ENCODE data around the gene SETBP1.
A peak's percentile ranks its signal among the peaks of the same experiment; 100 is the strongest.

The SETBP1 gene

DNA sequence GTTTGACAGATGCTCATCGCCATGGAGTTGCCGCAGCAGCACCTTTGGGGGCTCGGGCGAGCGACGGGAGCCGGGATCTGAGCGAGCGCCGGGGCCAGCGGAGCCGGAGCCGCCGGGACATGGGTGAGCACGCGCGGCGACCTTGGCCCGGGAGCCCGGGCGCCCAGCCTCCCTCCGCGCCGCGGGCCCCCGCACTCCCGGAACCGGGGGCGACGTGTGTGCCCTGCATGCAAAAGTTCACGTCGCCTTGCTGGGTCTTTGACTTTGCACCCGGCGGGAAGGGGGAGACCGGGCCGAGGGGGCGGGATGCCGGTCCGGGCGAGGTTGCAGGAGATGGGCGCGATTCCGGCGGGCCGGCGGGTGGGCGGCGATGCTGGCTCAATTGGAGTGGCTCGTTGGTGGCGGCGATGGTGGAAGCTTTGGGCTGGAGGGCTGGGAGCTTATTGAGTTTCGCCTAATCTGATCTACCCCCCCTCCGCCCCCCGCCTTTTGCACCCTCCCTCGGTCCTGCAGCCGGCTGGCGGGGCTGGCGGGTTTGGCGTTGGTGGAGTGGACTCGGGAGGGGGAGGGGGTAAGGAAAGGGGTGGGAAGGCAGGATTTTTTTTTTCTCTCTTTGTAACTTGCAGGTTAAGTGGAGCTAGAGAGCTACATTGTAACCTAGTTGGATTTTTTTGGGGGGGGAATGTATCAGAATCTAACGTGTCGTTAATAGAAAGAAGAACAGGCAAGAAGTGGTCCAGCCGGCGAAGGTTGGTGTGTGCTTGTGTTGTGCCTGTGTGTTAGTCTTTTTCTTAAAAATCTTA, at the start of gene SETBP1:
TSS of gene SETBP1 (plus strand) at position 616 of the 803 bp plus-strand sequence. CDS start 20,459 bp downstream, outside the sequence.
- DNase-seq (ENCODE audit: low read depth): no peak

DNA sequence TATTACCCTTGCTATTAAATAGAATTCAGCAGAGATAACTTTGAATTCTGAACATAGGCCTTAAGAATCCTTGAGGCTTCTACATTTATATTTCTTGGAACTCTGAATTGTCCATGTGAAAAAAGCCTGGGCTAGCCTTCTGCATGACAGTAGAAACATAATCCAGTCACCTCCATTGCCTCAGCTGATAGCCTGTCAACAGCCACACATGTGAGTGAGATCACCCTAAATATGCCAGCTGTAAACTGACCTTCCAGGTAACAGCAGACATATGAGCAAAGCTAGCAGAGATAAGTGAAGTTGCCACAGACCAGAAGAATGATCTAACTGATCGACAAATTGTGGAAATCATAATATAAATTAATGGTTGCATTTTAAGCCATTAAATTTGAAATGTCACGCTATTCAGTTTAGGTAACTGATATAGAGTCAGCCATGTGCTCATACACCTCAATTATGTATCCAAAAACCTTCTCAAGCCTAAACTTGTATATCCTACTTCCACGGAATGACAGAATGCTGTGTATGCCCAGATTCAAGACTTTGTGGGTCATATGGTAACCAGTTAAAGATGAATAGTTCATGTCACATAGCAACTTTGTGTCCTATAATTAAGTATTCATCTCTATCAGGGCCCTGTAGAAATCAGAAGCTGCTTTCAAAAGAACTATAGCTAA, 48.1 kb upstream of the SETBP1 start:
- DNase-seq (ENCODE audit: low read depth): no peak

DNA sequence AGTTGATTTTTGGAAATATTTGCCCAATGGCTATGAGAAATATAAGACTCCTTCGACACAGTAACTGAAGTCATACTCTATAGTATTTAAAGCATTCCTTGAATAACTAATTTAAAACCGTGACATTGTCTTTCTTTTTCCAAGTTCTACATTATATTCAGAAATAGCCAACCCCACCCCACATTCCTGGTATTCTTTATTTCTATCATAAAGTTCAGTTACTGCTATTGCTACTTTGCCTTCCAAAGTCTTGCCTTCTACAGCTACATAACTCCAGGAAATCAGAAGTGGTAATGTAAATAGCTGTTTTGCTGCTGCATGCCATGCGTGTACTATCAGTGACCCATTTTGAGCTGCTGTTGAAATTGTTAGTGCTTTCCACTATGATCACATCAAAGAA, 45.1 kb upstream of the SETBP1 start:
- no peak for DNase-seq (ENCODE audit: low read depth)

DNA sequence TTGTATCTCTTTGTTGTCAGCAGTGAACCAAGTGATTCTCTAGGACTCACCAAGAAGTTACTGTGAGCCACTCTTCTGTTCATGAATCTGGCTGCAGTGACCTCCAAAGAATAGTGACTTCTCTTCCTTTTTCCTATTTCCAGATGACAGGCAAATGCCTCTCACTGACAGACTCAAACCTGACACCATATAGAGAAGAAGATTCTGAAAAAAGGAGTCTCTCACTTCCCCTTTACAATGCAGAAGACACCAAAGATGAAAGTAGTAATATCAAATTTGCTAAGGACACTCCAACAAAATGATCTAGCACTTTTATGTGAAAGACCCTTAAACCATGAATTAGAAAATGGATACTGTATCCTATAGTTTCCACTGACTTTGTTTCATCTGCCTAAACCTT, 44.4 kb upstream of the SETBP1 start:
- no peak for DNase-seq (ENCODE audit: low read depth)

DNA sequence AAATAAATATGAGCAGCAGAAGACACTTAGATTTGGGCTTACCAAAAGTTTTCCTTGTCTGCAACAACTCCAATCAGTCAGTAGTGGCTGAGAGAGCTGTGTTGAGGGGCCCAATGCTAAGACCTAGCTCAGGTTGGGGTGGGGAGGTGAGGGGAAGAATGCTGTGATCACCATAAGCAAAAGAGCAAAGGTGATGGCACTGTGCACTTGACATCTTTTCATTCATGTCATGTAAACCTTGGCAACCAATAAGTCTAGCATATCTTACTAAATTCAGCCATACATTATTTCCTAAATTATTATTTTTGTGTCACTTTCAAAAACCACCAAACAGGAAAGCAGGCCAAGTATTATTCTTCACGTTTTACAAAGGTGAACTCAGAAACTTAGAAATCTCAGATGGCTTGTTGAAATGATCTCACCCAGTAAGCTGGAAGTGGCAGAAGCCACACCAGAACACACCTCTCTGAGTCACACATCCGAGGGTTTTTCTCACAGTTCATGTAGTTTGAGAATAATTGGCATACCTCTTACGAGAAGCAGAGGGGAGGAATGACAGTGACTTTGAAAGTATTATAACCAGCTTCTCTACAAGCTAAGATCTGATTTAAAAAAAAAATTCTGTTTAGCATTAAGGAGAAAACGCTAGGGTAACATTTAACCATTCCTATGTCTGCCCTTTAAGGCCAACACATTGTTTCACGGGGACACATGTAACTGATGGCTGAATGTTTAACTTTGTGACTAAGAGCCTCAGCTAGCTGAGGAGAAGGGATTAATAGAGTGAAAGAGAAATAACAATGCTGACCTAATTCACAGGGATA, 43.3 kb upstream of the SETBP1 start:
- DNase-seq (ENCODE audit: low read depth): peak; percentile 38

DNA sequence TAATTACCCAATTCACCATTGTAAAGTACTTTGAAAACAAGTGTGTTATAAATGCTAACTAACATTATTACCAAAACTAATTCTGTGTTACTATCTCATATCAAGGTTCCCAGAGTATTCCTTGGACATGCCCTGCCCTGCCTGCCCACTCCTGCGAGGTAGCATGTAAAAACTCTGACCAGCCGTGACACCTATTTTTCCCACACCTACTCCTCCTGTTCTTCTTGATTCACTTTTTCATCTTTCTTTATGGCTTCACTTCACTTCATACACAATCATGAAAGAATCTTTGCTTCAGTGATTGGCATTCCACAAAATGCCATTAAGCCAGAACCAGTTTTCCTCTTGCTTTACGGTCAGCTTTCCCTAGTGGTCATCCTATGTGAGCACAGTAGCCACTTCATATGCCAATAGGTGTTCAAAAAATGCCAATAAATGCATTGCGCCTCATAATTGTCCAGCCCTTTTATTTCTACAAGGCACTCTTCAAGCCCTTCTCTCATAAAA, 42.6 kb upstream of the SETBP1 start:
- DNase-seq (ENCODE audit: low read depth): no peak

DNA sequence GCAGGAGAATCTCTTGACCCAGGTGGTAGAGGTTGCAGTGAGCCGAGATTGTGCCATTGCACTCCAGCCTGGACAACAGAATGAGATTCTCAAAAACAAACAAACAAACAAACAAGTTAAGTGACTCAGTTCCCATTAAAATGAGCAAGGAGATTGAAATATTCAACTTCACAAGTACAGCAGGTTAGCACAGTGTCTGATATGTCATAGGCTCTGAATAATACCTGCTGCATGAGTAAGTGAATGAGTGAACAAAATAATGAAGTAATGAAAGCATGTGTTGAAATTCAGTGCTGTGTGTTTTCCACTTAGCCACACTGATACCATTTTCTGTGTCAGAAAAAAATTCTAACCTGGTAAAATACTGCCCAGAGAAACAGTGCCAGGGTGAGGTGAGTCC, 41.9 kb upstream of the SETBP1 start:
- DNase-seq (ENCODE audit: low read depth): no peak

DNA sequence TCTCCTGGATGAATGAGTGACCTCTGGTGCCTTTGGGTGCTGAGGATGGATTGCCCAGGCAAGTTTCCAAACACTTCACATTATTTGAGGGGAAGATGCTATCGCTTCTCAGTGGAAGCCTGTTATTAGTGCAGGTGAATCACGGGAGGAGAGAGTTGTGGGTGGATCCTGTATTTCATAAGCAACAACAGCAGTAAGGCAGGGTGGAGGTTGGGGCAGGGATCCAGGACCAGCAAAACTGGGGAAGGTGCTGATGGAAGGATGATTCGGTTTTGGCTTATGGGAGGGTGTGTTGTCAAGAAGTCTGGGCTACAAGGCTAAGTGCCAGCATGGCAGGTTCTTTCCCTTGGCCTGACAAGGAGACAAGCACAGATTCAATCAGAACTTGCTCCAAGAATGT, 37.7 kb upstream of the SETBP1 start:
- no peak for DNase-seq (ENCODE audit: low read depth)

DNA sequence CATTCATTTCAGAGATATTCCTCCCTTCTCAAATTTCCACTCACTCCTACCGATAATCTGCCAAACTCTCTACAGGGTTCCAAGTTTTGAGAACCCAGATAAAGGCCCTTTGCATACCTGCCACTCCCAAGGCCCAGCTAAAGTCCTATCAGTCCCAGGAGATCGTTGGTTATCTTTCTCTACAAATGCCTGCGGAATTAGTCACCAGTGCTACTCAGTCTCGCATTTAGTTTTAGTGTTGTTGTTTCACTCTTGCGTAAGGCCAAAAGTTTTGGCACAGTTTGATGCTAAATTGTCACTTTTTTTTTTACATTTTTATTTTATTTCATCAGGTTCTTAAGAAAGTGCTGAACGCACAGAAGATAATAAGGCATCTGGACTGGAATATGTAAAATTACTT, 29.2 kb upstream of the SETBP1 start:
- peak; percentile 46 for DNase-seq (ENCODE audit: low read depth)

DNA sequence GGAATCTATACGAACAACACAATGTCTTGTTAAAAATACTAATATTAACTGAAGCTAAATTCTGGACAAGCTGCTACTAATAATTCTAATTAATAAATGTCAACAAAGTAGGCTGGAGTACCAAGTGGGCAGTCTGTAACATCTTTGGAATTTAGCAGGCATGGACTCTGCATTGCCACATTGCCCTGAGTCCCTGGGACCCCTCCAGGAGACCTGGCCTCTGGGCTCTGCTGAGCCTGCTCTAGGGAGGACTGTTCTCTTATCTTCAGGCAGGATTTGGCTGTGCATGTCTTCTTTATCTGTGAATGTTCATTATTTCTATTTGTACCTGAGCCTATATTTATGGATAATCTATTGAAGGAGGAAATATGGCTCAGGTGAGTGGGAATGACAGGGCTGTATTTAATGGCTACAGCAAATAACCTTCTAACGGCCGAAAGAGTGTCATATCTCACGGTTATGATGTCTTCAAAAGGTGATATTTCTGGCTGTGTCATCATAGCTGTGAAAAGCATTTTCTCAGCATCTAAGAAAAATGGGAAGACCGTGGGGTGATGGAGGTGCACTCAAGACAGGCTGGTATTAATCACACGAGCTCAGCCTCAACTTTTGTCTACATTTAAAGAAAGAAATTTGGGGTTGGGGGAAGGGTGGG, 28.6 kb upstream of the SETBP1 start:
- DNase-seq (ENCODE audit: low read depth): no peak

DNA sequence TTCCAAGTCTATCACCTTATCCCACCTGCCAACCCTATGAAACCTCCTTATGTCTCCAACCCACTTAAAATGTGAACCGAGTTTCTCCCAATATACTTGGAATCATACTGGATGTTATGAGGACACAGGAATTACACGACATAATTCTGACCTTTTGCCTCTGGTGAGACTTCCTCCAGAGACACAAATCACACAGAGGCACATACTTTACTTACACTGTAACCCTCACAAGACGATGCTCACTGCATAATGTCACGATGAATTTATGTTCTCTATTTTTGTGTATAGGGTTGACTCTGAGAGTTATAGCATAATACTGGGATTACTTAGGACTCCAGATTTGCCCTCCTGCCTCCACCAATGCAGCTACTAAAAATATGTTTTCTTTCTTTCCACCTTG, 28.0 kb upstream of the SETBP1 start:
- DNase-seq (ENCODE audit: low read depth): no peak

DNA sequence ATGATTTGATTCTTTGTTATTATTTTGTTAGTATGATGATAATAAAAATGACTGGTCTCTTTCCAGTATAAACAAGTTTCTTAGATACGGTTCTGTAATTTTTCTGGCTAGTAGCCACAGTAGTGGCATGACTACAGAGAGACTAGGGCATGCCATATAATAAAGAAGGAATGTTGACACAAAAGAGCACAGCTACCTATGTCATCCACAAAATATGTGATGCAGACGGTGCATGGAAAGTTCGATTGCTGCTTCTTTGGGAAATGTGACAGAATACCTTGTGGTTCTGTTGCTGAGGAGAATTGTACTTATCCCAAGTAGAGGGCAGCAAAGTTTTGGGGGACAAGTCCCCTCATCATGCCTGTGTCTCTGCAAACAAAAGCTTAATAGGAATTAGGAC, 26.1 kb upstream of the SETBP1 start:
- DNase-seq (ENCODE audit: low read depth): peak; percentile 83

DNA sequence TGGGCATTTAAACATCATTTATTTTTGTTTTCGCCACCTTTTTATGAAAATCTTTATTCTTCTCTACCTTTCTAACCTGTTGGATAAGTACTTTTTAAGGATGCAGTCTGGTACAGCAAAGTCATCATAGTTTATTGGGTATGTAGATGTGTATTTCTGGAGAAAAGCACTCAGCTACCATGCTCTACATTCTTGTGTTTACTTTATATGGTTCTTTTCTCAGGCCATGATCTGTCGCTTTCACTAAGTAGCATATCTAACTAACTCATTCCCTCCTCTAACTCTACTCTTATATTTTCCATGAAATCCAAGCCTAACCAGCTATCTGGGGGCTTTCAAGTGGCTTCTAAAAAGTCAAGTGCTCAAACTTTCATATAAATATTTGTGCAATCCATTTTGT, 25.3 kb upstream of the SETBP1 start:
- no peak for DNase-seq (ENCODE audit: low read depth)

DNA sequence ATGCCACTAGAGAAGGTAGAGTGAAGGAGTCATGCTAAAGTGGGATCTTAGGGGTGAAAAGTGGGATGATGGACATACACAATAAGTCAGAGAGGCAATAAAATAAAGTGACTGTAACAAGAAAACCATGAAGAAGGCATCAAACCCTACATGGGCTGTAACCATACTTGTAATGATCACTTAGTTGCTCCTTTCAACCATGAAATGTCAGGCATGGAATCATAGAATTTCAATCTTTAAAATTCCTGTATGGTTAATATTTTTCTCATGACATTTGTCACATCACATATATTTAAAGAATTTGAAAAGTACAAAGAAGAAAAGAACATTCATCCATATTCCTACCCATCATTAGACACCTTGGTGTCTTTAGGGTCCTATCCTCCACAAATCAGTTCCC, 20.9 kb upstream of the SETBP1 start:
- no peak for DNase-seq (ENCODE audit: low read depth)

DNA sequence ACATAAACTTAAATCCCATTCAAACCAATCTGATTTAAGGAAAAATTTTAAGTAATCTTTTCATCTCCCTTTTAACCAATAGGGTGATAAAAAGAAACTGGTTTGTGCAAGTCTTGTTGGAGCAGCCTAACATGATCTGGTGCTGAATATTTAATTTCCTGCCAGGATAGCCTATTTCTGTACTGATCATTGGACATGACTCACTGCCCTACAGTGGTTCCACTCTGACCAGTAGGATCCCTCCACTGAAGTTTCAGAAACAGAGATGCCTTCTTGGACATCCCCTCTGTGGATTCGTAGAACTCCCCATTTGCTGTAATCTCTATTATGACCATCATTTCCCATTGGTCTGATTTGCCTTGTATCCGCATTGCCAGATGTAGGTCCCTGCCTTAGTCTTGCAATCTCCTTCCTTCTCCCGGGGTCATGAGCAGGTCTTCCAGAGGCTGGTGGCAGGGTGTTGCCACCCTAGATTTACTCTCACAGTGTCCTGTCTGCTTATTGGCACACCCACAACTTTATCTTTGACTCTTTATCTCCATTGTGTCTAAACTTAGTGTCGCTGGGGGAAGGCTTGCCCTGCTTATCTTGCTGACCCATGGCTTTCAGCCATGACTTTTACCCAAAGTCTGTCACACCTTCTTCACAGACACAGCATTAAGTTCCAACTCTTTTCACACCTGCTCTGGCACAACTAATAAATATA, 12.3 kb upstream of the SETBP1 start:
- DNase-seq (ENCODE audit: low read depth): no peak

DNA sequence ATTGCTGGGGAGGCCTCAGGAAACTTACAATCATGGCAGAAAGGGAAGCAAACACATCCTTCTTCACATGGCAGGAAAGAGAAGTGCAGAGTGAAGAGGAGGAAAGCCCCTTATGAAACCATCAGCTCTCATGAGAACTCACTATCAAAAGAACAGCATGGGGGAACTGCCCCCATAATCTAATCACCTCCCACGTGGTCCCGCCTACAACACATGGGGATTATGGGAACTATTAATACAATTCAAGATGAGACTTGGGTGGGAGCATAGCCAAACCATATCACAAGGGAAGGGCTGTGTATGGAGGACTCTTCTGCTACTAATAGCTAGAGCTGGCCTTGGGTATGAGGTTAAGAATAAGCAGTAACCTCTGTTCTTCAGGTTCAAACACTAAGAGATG, 8.8 kb upstream of the SETBP1 start:
- no peak for DNase-seq (ENCODE audit: low read depth)

DNA sequence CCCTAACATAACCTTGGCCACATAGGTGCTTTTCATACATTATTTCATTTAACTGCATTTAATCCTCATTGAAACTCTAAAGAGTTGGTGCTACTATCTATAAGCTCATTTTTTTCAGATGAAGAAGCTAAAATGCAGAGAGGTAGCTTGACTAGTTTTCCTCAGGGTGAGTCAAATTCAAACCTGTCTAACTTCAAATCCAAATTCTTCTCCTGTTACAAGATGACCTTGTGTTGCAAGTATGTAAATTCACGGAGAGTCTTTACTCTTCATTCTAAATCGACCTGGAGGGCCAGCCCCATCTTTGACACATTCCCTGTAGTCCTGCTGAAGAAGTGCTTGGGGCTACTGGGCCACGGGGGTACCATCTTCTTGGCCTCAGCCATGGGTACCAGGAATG, 8.2 kb upstream of the SETBP1 start:
- DNase-seq (ENCODE audit: low read depth): no peak

DNA sequence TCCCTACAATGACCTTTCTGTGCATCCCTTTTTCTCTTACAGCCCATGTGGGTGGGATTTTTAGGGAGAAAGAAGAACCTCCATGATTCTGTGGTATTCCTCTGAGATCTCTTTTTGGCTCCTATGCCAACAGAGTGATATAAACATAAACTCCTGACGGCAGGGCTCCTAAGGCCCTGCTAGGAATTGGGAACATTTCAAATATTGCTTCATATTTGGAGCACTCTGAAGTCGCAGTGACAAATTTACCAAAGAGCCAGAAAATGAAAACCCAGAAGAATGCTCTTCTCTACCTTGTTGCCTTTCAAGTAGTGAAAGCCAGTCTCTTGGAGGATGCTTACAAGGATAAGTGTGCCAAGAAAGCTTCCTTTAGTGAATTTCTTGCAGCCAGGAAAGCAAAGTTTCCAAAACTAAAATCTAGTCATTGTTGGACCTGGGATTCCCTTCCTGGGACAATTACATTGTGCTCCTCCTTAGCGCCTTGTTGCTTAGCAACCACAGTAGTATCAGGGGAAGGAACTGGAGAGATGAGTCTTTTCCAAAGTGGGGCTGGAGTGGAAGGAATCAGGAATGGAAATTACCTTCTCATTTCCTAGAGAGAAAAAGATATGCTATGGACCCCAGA, 7.3 kb upstream of the SETBP1 start:
- no peak for DNase-seq (ENCODE audit: low read depth)

DNA sequence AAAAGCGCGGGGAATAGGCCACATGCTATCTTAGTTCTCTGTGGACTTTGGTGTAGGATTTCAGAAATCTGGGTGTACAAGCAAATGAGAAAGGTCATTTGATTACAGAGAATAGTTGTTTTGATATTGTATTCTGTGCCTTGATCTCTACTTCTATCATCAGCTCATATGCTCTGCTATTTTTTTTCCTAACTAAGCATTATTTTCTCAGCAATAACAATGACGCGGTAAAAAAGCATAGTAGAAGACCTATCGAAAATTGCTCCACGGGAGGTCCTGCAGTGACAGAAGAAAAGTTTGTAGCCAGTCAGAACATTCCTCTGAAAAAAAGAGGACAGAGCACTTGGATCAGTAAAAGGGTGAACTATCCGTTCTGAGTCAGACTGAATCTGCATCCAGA, 2.8 kb upstream of the SETBP1 start:
- DNase-seq (ENCODE audit: low read depth): no peak

DNA sequence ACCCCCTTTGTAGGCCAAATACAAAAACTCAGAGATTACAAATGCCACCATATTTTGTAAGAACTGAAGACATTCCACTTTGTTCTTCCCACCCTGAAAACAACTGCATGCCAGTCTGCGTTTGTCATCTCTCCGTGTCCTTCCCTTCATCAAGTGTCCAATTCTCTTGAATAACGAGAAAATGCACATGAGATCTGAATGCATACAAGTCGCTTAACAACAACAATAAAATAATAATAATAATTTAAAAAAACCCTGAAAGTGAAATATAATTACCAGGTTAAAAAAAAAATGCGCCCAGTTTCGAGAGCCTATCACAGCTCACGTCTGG, 2.0 kb upstream of the SETBP1 start:
- DNase-seq (ENCODE audit: low read depth): no peak
